Measurements from ENCODE around the gene VOPP1. TPM values are rescaled to one million over a fixed set of nuclear protein-coding genes. Genes with fewer than 3 reads are reported as not detected.
"Not testable (repeated sequence)": the region's sequence is repeated elsewhere in the genome, so short reads cannot be mapped to it uniquely, and the experiment has no call there.

Gene VOPP1
- total and polyA plus RNA-seq, 7 donors = 16.3 to 45.7 (median 29.7) TPM

- intact Hi-C loops (cut with DNase I) = loop anchor here (5.0 to 10.0 kb wide), 4 partner anchors 46 to 313 kb away; no protein-coding TSS in a partner anchor
These were observed 25.7 kb upstream of the VOPP1 start for GRCh38 chr7:55597944-55598499.

GRCh38 chr7:55597214-55597739, 25.0 kb upstream of the VOPP1 start:
- ATAC-seq; DNase-seq; H3K9me3 ChIP-seq; H3K27ac ChIP-seq; H3K4me3 ChIP-seq; H3K27me3 ChIP-seq (ENCODE audit: insufficient read depth in 3 of 3, low read length in 2 of 3); H3K36me3 ChIP-seq (ENCODE audit: insufficient read depth in 1 of 2, low read depth in 1 of 2); H3K4me1 ChIP-seq: not testable (repeated sequence)
- intact Hi-C loops (cut with DNase I) = loop anchor here (5.0 to 10.0 kb wide), 4 partner anchors 45 to 312 kb away; no protein-coding TSS in a partner anchor
- 53 to 66% (median 56%) methylated on average over 2 of the region's 2 CpGs for WGBS, 3 donors

More at GRCh38 chr7:55597944-55598499, 25.7 kb upstream of the VOPP1 start:
- not testable (repeated sequence) for H3K4me3 ChIP-seq; H3K27me3 ChIP-seq (ENCODE audit: insufficient read depth in 3 of 3, low read length in 2 of 3); H3K4me1 ChIP-seq; H3K36me3 ChIP-seq (ENCODE audit: insufficient read depth in 1 of 2, low read depth in 1 of 2); DNase-seq; H3K9me3 ChIP-seq; H3K27ac ChIP-seq
- WGBS, 3 donors = 44 to 48% (median 45%) methylated on average over 4 of the region's 4 CpGs
- ATAC-seq = peak; percentile 57 to 81 (median 63)
- TF ChIP-seq CTCF (IDR thresholded peaks at IDR 0.05) = peak; percentile 52

- 82 to 89% (median 88%) methylated on average over 4 of the region's 4 CpGs for WGBS, 3 donors
- Histone ChIP-seq H3K9me3 (no peaks in the 10 kb centered on the region), H3K36me3 (ENCODE audit: insufficient read depth in 1 of 2, low read depth in 1 of 2) (no peaks in the 10 kb centered on the region), H3K27me3 (ENCODE audit: insufficient read depth in 3 of 3, low read length in 2 of 3) (no peaks in the 10 kb centered on the region), H3K4me3 (no peak overlapping the region), H3K27ac (no peak overlapping the region), H3K4me1 (peaks cover 4% of the 10 kb centered on the region)
- no peak for TF ChIP-seq CTCF (IDR thresholded peaks at IDR 0.05)
- ATAC-seq = no peak
- no peak for DNase-seq
- intact Hi-C loops (cut with DNase I) = loop anchor here (5.0 to 10.0 kb wide), 4 partner anchors 43 to 311 kb away; no protein-coding TSS in a partner anchor
These were observed 23.2 kb upstream of the VOPP1 start for GRCh38 chr7:55595511-55595910.

- TF ChIP-seq CTCF (IDR thresholded peaks at IDR 0.05) = no peak
- H3K4me3 ChIP-seq = no peak overlapping the region
- H3K36me3 ChIP-seq (ENCODE audit: insufficient read depth in 1 of 2, low read depth in 1 of 2) = no peaks in the 10 kb centered on the region
- intact Hi-C loops (cut with DNase I) = loop anchor here (5.0 to 10.0 kb wide), 5 partner anchors 43 to 310 kb away; no protein-coding TSS in a partner anchor
- no peak overlapping the region for H3K27ac ChIP-seq
- H3K27me3 ChIP-seq (ENCODE audit: insufficient read depth in 3 of 3, low read length in 2 of 3) = no peaks in the 10 kb centered on the region
- no peak for DNase-seq
- ATAC-seq = no peak
- H3K4me1 ChIP-seq = peaks cover 4% of the 10 kb centered on the region
- H3K9me3 ChIP-seq = no peaks in the 10 kb centered on the region
These were observed 22.6 kb upstream of the VOPP1 start for GRCh38 chr7:55594870-55595269.

GRCh38 chr7:55594414-55594813, 22.1 kb upstream of the VOPP1 start:
- DNase-seq = no peak
- intact Hi-C loops (cut with DNase I) = loop anchor here (5.0 to 10.0 kb wide), 3 partner anchors 47 to 310 kb away; no protein-coding TSS in a partner anchor

More at GRCh38 chr7:55594414-55594813, 22.1 kb upstream of the VOPP1 start:
- no peak for ATAC-seq
- H3K9me3 ChIP-seq = no peaks in the 10 kb centered on the region
- peaks cover 4% of the 10 kb centered on the region for H3K4me1 ChIP-seq
- no peaks in the 10 kb centered on the region for H3K36me3 ChIP-seq (ENCODE audit: insufficient read depth in 1 of 2, low read depth in 1 of 2)
- no peak overlapping the region for H3K27ac ChIP-seq
- H3K27me3 ChIP-seq (ENCODE audit: insufficient read depth in 3 of 3, low read length in 2 of 3) = no peaks in the 10 kb centered on the region
- TF ChIP-seq CTCF (IDR thresholded peaks at IDR 0.05) = no peak
- H3K4me3 ChIP-seq = no peak overlapping the region
- WGBS, 3 donors = 85 to 93% (median 93%) methylated on average over 10 of the region's 10 CpGs

Data from psoas muscle (tissue), 8 donors.